Upper lobe of right lung (tissue), 1 donor: Measurements from ENCODE around the gene IFNL3. TPM values are rescaled to one million over a fixed set of nuclear protein-coding genes. Genes with fewer than 3 reads are reported as not detected.

Source experiments
- ATAC-seq: fragments of 200-7000 bp; cut with Tn5 transposase; one replicate; pipeline ENCODE4 v1.9.1; 2020; ENCODE audit warnings: mild to moderate bottlenecking, moderate library complexity
- DNase-seq: peaks from one replicate; pipeline ENCODE4 v3.0.0-alpha.2; 2020
- H3K27ac ChIP-seq: fragments of 200-600 bp; one replicate; pipeline ENCODE4 v1.8.0; 2022
- H3K27me3 ChIP-seq: fragments of 200-600 bp; one replicate; pipeline ENCODE4 v1.8.0; 2022; ENCODE audit warnings: mild to moderate bottlenecking
- H3K36me3 ChIP-seq: fragments of 200-600 bp; one replicate; pipeline ENCODE4 v1.8.0; 2022
- H3K4me1 ChIP-seq: fragments of 200-600 bp; one replicate; pipeline ENCODE4 v1.8.0; 2022
- H3K4me3 ChIP-seq: fragments of 200-600 bp; one replicate; pipeline ENCODE4 v1.8.0; 2022; ENCODE audit warnings: mild to moderate bottlenecking
- H3K9me3 ChIP-seq: fragments of 200-600 bp; one replicate; pipeline ENCODE4 v1.8.0; 2022
- intact Hi-C: fragments of 100-400 bp; cut with DNase I; formaldehyde crosslinking; loops from one replicate; pipeline ENCODE4 v1.11.0; 2022
- total RNA-seq: library from RNA; stranded (reverse); fragmentation: NEBNext Ultra II Directional; extraction: Animal tissue kit (Norgen Biotek cat#: 25700); gene quantifications from one replicate; pipeline ENCODE4 v1.2.1, GENCODE V29; 2021
- TF ChIP-seq, protein P1 (sequence below): fragments of 200-600 bp; IDR thresholded peaks from one replicate; pipeline ENCODE4 v1.8.0; 2022; ENCODE audit warnings: antibody characterized with exemption
- donor health status: DM: no; HTN: yes; CAD: no; lungs with severe emphysema.

The IFNL3 gene
- total RNA-seq, 1 donor from 2014 or later, result not detected

GRCh38 chr19:39264306-39265290 lies 19.8 kb upstream of the IFNL3 start:
- no peak overlapping the region for H3K27ac ChIP-seq
- no peak overlapping the region for H3K4me3 ChIP-seq
- H3K4me1 ChIP-seq, result no peaks in the 10 kb centered on the region
- peak; percentile 45 for ATAC-seq
- DNase-seq, result peak; percentile 60
- intact Hi-C loops, result no loop called here
- H3K36me3 ChIP-seq, result no peaks in the 10 kb centered on the region
- peaks cover 54% of the 10 kb centered on the region for H3K27me3 ChIP-seq
- H3K9me3 ChIP-seq, result no peaks in the 10 kb centered on the region
- TF ChIP-seq, protein P1, sequence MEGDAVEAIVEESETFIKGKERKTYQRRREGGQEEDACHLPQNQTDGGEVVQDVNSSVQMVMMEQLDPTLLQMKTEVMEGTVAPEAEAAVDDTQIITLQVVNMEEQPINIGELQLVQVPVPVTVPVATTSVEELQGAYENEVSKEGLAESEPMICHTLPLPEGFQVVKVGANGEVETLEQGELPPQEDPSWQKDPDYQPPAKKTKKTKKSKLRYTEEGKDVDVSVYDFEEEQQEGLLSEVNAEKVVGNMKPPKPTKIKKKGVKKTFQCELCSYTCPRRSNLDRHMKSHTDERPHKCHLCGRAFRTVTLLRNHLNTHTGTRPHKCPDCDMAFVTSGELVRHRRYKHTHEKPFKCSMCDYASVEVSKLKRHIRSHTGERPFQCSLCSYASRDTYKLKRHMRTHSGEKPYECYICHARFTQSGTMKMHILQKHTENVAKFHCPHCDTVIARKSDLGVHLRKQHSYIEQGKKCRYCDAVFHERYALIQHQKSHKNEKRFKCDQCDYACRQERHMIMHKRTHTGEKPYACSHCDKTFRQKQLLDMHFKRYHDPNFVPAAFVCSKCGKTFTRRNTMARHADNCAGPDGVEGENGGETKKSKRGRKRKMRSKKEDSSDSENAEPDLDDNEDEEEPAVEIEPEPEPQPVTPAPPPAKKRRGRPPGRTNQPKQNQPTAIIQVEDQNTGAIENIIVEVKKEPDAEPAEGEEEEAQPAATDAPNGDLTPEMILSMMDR, result no peak

DNA sequence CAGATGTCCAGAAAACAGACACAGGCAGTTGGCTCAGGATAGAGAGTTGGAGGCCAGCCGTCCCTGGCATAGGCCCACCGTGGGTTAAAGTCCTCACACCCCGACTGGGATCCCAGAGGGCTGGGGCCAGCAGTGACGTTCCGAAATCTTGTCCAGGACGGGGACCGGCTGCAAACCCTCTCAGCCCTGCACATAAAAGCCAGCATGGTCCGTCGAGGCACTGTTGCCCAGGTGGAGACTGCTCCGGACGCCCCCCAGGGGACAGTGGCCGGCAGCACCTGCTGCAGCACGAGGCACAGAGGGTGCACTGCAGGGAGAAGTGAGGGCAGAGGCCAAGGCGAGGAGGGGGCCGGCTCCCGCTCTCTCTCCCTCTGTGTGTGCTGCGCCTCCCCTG lies 19.1 kb upstream of the IFNL3 start:
- intact Hi-C loops, result no loop called here
- peak; percentile 52 for DNase-seq
- Histone ChIP-seq H3K27me3 (peaks cover 54% of the 10 kb centered on the region), H3K36me3 (no peaks in the 10 kb centered on the region), H3K9me3 (no peaks in the 10 kb centered on the region), H3K4me3 (no peak overlapping the region), H3K4me1 (no peaks in the 10 kb centered on the region), H3K27ac (no peak overlapping the region)
- ATAC-seq, result peak; percentile 24
- TF ChIP-seq, protein P1, result no peak

DNA sequence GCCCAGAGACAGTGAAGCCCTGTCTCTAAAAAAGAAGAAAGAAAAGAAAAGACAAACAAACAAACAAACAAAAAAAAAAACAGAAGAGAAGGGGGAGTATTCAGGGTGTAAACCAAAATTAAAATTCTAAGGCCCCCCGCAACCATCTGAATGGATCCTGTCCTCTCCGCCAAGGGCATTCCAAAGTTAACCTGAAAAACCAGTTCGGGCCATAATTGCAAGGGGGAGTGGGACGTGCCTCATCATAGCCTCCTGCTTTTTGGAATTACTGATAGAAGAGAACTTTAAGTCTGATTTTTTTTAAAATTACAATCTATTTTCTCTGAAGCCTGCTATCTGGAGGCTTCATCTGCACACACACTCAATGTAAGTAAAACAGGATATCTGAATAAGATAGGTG lies 17.7 kb upstream of the IFNL3 start:
- TF ChIP-seq, protein P1, result no peak
- H3K27me3 ChIP-seq, result peaks cover 54% of the 10 kb centered on the region
- H3K4me3 ChIP-seq, result no peak overlapping the region
- DNase-seq (peak; percentile 4), ATAC-seq (no peak)
- H3K36me3 ChIP-seq, result no peaks in the 10 kb centered on the region
- H3K9me3 ChIP-seq, result no peaks in the 10 kb centered on the region
- no peak overlapping the region for H3K27ac ChIP-seq
- intact Hi-C loops, result no loop called here
- H3K4me1 ChIP-seq, result no peaks in the 10 kb centered on the region

DNA sequence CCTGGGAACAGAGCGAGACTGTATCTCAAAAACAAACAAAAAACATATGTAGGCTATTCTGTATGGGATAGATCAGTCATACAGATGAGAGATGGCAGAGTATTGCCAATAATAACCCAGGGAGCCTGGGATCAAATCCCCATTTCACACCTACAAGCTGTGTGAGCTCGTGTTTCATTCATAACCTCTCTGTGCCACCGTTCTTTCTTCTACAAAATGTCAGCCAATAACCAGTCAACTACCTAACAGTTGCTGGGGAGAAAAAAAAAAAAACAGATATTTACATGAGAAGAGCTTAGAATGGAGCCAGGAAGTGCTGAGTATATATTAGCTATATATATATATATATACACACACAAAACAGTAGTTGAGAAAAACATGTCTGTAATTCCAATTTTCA lies 16.9 kb upstream of the IFNL3 start:
- DNase-seq, result no peak

GRCh38 chr19:39257227-39257626 lies 12.4 kb upstream of the IFNL3 start:
- DNase-seq (no peak), ATAC-seq (no peak)
- Histone ChIP-seq H3K27ac (no peak overlapping the region), H3K4me3 (no peak overlapping the region), H3K36me3 (no peaks in the 10 kb centered on the region), H3K4me1 (no peaks in the 10 kb centered on the region), H3K9me3 (no peaks in the 10 kb centered on the region), H3K27me3 (peaks cover 25% of the 10 kb centered on the region)
- intact Hi-C loops, result no loop called here
- TF ChIP-seq, protein P1, result no peak

More for the DNA sequence above, 16.9 kb upstream of the IFNL3 start:
- Histone ChIP-seq H3K36me3 (no peaks in the 10 kb centered on the region), H3K4me1 (no peaks in the 10 kb centered on the region), H3K9me3 (no peaks in the 10 kb centered on the region), H3K4me3 (no peak overlapping the region), H3K27ac (no peak overlapping the region), H3K27me3 (peaks cover 54% of the 10 kb centered on the region)
- intact Hi-C loops, result no loop called here
- no peak for ATAC-seq
- TF ChIP-seq, protein P1, result no peak
